GM21367 (cell line): ENCODE data around the gene STRC.
"Not testable (repeated sequence)": the region's sequence is repeated elsewhere in the genome, so short reads cannot be mapped to it uniquely, and the experiment has no call there.

Experiments used
- ATAC-seq: cut with Tn5 transposase; IDR thresholded peaks from one replicate; pipeline ENCODE4 v1.9.1; 2021; ENCODE audit not compliant: unreplicated experiment

Gene STRC

GRCh38 chr15:43566615-43567014, 52.0 kb downstream of the STRC start:
- ATAC-seq, result not testable (repeated sequence)

DNA sequence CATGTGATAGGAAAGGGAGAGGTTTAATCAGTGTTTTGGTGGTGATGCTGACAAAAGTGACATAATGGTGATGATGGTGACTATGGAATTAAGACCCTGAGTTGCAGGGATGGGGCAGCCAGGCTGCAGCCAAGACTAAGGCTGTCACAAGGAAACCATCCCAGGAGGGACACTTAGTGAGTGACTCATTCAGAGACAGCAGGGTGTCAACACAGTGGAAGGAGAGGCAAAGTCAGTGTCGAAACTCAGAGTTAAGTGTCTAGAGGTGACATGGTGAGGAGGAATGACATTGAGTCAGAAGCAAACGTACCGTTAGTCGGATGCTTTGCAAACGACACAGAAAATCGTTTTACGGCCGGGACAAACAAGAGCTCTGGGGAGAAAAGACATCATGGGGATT, 54.8 kb downstream of the STRC start:
- not testable (repeated sequence) for ATAC-seq

DNA sequence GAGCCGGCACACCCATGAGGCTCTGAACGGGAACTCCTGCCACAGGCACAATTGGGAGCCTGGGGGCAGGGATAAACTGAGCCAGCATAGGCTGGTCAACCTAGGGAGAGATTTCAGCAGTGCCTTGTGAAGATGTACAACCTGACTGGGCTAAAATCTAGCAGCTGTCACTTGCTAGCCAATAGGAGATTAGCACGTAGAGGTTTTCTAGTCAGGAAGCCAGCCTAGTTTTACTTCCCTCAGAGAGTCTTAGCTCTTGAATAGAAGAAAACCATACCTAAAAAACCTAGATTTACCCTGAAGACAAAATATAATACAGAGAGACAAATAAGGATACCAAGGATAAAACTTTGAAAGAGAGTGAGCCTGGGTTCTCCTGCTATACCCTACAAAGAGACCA, 55.8 kb downstream of the STRC start:
- ATAC-seq, result not testable (repeated sequence)

DNA sequence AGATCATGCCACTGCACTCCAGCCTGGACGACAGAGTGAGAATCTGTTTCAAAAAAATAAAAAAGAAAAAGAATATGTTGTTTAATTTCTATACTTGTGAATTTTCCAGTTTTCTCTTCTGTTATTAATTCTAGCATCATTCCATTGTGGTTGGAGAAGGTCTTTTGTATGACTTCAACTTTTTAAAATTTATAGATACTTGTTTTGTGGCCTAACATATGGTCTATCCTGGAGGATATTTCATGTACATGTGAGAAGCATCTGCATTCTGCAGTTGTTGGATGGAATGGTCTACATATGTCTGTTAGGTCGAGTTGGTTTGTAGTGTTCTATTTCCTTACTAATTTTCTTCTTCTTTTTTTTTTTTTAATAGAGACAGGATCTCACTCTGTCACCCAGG, 65.6 kb downstream of the STRC start:
- no peak for ATAC-seq

- no peak for ATAC-seq
Observed at GRCh38 chr15:43552256-43552655, 66.3 kb downstream of the STRC start.

DNA sequence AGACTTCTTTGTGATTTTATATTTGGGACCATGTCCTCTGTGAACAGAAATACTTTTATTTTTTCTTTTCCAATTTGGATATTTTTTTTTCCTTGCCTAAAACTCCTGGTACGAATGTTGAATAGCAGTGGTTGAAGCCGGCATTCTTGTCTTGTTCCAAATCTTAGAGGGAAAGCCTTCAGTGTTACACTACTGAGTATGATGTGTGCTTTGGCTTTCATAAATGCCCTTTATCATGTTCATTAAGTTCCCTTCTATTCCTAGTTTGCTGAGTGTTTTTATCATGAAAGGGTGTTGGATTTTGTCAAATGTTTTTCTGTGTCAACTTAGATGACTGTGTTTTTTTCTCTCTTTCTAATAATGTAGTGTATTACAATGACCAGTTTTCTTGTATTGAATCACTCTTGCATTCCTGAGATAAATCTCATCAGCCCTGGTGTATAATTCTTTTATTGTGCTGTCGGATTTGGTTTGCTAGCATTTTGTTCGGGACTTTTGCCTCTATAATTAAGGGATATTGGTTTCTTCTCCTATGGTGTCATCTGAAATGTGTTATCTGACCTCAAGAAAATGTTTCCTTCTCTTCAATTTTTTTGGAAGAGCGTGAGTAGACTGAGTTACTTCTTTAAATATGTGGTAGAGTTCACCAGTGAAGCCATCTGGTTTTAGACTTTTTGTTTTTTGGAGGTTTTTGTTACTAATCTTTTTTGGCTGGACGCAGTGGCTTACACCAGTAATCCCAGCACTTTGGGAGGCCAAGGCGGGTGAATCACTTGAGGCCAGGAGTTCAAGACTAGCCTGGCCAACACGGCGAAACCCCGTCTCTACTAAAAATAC, 67.9 kb downstream of the STRC start:
- ATAC-seq, result no peak
